Motor neuron (in vitro differentiated cells): ENCODE data around the gene SV2A. TPM values are rescaled to one million over a fixed set of nuclear protein-coding genes. Genes with fewer than 3 reads are reported as not detected.

Experiments
- ATAC-seq, 8 experiments: fragments of 200-7000 bp; cut with Tn5 transposase; replicated peaks in 6 of 8; 2 replicates each; pipeline ENCODE4 v1.8.0; 2021; ENCODE audit warnings: mild to moderate bottlenecking in 8 of 8, moderate library complexity in 8 of 8
- H3K27ac ChIP-seq, 2 donors: fragments of 250-450 bp; sonication (Bioruptor Pico); 2 replicates each; pipeline ENCODE4 v1.9.0; 2021; ENCODE audit warnings: antibody characterized with exemption in 2 of 2, mild to moderate bottlenecking in 2 of 2, moderate library complexity in 1 of 2
- H3K4me1 ChIP-seq, 2 donors: fragments of 250-450 bp; sonication (Bioruptor Pico); replicated peaks in 1 of 2; 2 replicates each; pipeline ENCODE4 v1.6.1; 2021; ENCODE audit warnings: antibody characterized with exemption in 2 of 2, mild to moderate bottlenecking in 2 of 2, moderate library complexity in 1 of 2
- H3K4me3 ChIP-seq, 5 donors: fragments of 250-450 bp; sonication (Bioruptor Pico); 2 replicates each; pipeline ENCODE4 v1.9.0; 2021; ENCODE audit warnings: antibody characterized with exemption in 5 of 5, mild to moderate bottlenecking in 5 of 5, moderate library complexity in 4 of 5
- WGBS, 10 experiments: fragments of 450-650 bp; shearing (Covaris generic); methylation state at CpG; one replicate each; pipeline ENCODE4 v1.0.0; 2022; 5-methylcytosine and 5-hydroxymethylcytosine counted together
- in situ Hi-C, 9 experiments: fragments of 400-800 bp; cut with MboI; loops; one replicate each; pipeline ENCODE4 v1.15.0; 2021; ENCODE audit warnings: low sequenced_read_pairs in 9 of 9, low pct_unique_long_range_greater_than_20kb in 2 of 9; ENCODE audit not compliant: unreplicated experiment in 9 of 9
- total RNA-seq, 8 experiments: library from RNA; unstranded; fragments of 300-600 nt; gene quantifications; 2 replicates each; pipeline versions ENCODE4 v1.2.3 to v1.2.4, GENCODE V29; 2022

Gene SV2A
- total RNA-seq, 8 experiments from 2014 or later, result 0.31 to 109 (median 59.7) TPM

- ATAC-seq, result peak; percentile 96 to 99 (median 97)
- WGBS, 10 experiments, result 0 to 4% (median 0%) methylated on average over 4 to 43 of the region's 47 CpGs; no CpG with 5 or more reads in 1 of the 10 experiments
- H3K4me1 ChIP-seq, result peaks cover 15 to 20% of the 10 kb centered on the region in 2 donors
- in situ Hi-C loops, result loop anchor here in 1 of 9 experiments (25.0 kb wide), 1 partner anchor 260 kb away; no protein-coding TSS in a partner anchor
- H3K27ac ChIP-seq, result peak within 1 kb of the TSS; percentile 96
- H3K4me3 ChIP-seq, result peak within 1 kb of the TSS; percentile 77 to 98 (median 89)
Observed at GRCh38 chr1:149927563-149928400, 10.1 kb upstream of the SV2A start, which contains the start of gene SF3B4. TSS of gene SF3B4 (minus strand) at chr1:149927803. CDS start at chr1:149927759, 44 bp downstream.

- ATAC-seq, result peak in 2 of 8 experiments; percentile 4 to 5
- Histone ChIP-seq H3K4me3 (peak overlapping the region; percentile 77 to 98 (median 89)), H3K4me1 (peaks cover 15 to 20% of the 10 kb centered on the region in 2 donors), H3K27ac (peak overlapping the region; percentile 96)
- in situ Hi-C loops, result loop anchor here in 1 of 9 experiments (25.0 kb wide), 1 partner anchor 260 kb away; no protein-coding TSS in a partner anchor
- WGBS, 10 experiments, result 0 to 10% (median 0%) methylated on average over 2 to 10 of the region's 10 CpGs; no CpG with 5 or more reads in 3 of the 10 experiments
Observed at GRCh38 chr1:149927056-149927562, 9.5 kb upstream of the SV2A start.

- Histone ChIP-seq H3K4me1 (peaks cover 15 to 20% of the 10 kb centered on the region in 2 donors), H3K4me3 (peak overlapping the region in 3 of 5 donors; percentile 86 to 98 (median 93)), H3K27ac (no peak overlapping the region)
- no peak for ATAC-seq
- 84 to 100% (median 89%) methylated on average over 3 to 9 of the region's 9 CpGs; no CpG with 5 or more reads in 3 of the 10 experiments for WGBS, 10 experiments
- in situ Hi-C loops, result loop anchor here in 1 of 9 experiments (25.0 kb wide), 1 partner anchor 261 kb away; no protein-coding TSS in a partner anchor
Observed at GRCh38 chr1:149926296-149926695, 8.7 kb upstream of the SV2A start.

- no peak for ATAC-seq
Observed at GRCh38 chr1:149925751-149926150, 8.1 kb upstream of the SV2A start.

GRCh38 chr1:149925345-149925744 lies 7.7 kb upstream of the SV2A start:
- peaks cover 15 to 20% of the 10 kb centered on the region in 2 donors for H3K4me1 ChIP-seq
- H3K4me3 ChIP-seq, result no peak overlapping the region
- no peak for ATAC-seq
- no peak overlapping the region for H3K27ac ChIP-seq
- 79 to 100% (median 95%) methylated on average over 1 to 3 of the region's 3 CpGs for WGBS, 10 experiments
- in situ Hi-C loops, result loop anchor here in 1 of 9 experiments (25.0 kb wide), 1 partner anchor 262 kb away; no protein-coding TSS in a partner anchor

More at GRCh38 chr1:149925751-149926150, 8.1 kb upstream of the SV2A start:
- in situ Hi-C loops, result loop anchor here in 1 of 9 experiments (25.0 kb wide), 1 partner anchor 262 kb away; no protein-coding TSS in a partner anchor
- Histone ChIP-seq H3K4me1 (peaks cover 15 to 20% of the 10 kb centered on the region in 2 donors), H3K27ac (no peak overlapping the region), H3K4me3 (no peak overlapping the region)
- WGBS, 10 experiments, result 83 to 90% methylated on average over 1 to 2 of the region's 2 CpGs; no CpG with 5 or more reads in 8 of the 10 experiments

- ATAC-seq, result no peak
- 83 to 100% (median 99%) methylated on average over 1 to 6 of the region's 10 CpGs; no CpG with 5 or more reads in 4 of the 10 experiments for WGBS, 10 experiments
- Histone ChIP-seq H3K27ac (no peak overlapping the region), H3K4me1 (peaks cover 14 to 17% of the 10 kb centered on the region in 2 donors), H3K4me3 (no peak overlapping the region)
- in situ Hi-C loops, result no loop called here
Observed at GRCh38 chr1:149923626-149924025, 6.0 kb upstream of the SV2A start.

- in situ Hi-C loops, result no loop called here
- Histone ChIP-seq H3K27ac (peak overlapping the region; percentile 2 to 63), H3K4me3 (peak overlapping the region; percentile 54 to 85 (median 65)), H3K4me1 (peaks cover 24 to 26% of the 10 kb centered on the region in 2 donors)
- ATAC-seq, result peak in 4 of 8 experiments; percentile 3 to 17 (median 14)
- WGBS, 10 experiments, result 0% methylated on average over 2 to 3 of the region's 10 CpGs; no CpG with 5 or more reads in 8 of the 10 experiments
Observed at GRCh38 chr1:149916898-149917252, 769 bp downstream of the SV2A start.

GRCh38 chr1:149916193-149916897 lies 1.3 kb downstream of the SV2A start:
- in situ Hi-C loops, result no loop called here

GRCh38 chr1:149915429-149916192 lies 2.0 kb downstream of the SV2A start:
- in situ Hi-C loops, result no loop called here
- Histone ChIP-seq H3K27ac (peak overlapping the region; percentile 2 to 63), H3K4me1 (peaks cover 24 to 26% of the 10 kb centered on the region in 2 donors), H3K4me3 (peak overlapping the region; percentile 54 to 85 (median 65))
- peak in 3 of 8 experiments; percentile 11 to 19 (median 15) for ATAC-seq
- 33 to 93% (median 52%) methylated on average over 2 to 11 of the region's 11 CpGs; no CpG with 5 or more reads in 3 of the 10 experiments for WGBS, 10 experiments

More at GRCh38 chr1:149916193-149916897, 1.3 kb downstream of the SV2A start:
- 0 to 50% (median 9%) methylated on average over 1 to 6 of the region's 9 CpGs; no CpG with 5 or more reads in 4 of the 10 experiments for WGBS, 10 experiments
- Histone ChIP-seq H3K27ac (peak overlapping the region; percentile 2 to 63), H3K4me3 (peak overlapping the region; percentile 54 to 85 (median 65)), H3K4me1 (peaks cover 24 to 26% of the 10 kb centered on the region in 2 donors)
- peak in 3 of 8 experiments; percentile 1 to 29 (median 28) for ATAC-seq

- in situ Hi-C loops, result no loop called here
- H3K27ac ChIP-seq, result no peak overlapping the region
- no peak for ATAC-seq
- peaks cover 24 to 26% of the 10 kb centered on the region in 2 donors for H3K4me1 ChIP-seq
- no peak overlapping the region for H3K4me3 ChIP-seq
- 70 to 100% (median 100%) methylated on average over 1 of the region's 1 CpG; no CpG with 5 or more reads in 5 of the 10 experiments for WGBS, 10 experiments
Observed at GRCh38 chr1:149914545-149914944, 3.1 kb downstream of the SV2A start.

GRCh38 chr1:149906570-149907075 lies 11.0 kb downstream of the SV2A start:
- ATAC-seq, result peak in 3 of 8 experiments; percentile 60 to 76 (median 63)
- WGBS, 10 experiments, result 50 to 100% (median 89%) methylated on average over 1 to 10 of the region's 10 CpGs; no CpG with 5 or more reads in 4 of the 10 experiments
- in situ Hi-C loops, result no loop called here
- Histone ChIP-seq H3K4me3 (no peak overlapping the region), H3K27ac (no peak overlapping the region), H3K4me1 (no peaks in the 10 kb centered on the region)
